Mesodermal cell (in vitro differentiated cells): ENCODE measurements around the gene EFCAB6.

Experiments
- H3K27ac ChIP-seq: 2 replicates; pipeline ENCODE4 v1.7.0; 2013; ENCODE audit warnings: mild to moderate bottlenecking, low read depth, low read length, moderate library complexity; ENCODE audit not compliant: severe bottlenecking
- H3K36me3 ChIP-seq: 2 replicates; pipeline ENCODE4 v1.7.1; 2013; ENCODE audit warnings: mild to moderate bottlenecking, low read length, moderate library complexity; ENCODE audit not compliant: control insufficient read depth, insufficient read depth
- H3K4me1 ChIP-seq: one replicate; pipeline ENCODE4 v1.7.1; 2013; ENCODE audit warnings: mild to moderate bottlenecking, low read length; ENCODE audit not compliant: insufficient read depth, control insufficient read depth, poor library complexity, severe bottlenecking
- H3K4me3 ChIP-seq: 2 replicates; pipeline ENCODE4 v1.7.0; 2013; ENCODE audit warnings: low read length, control low read depth, mild to moderate bottlenecking; ENCODE audit not compliant: insufficient read depth, poor library complexity, severe bottlenecking; ENCODE audit errors: extremely low read depth
- H3K9me3 ChIP-seq: 2 replicates; pipeline ENCODE4 v1.7.1; 2013; ENCODE audit warnings: mild to moderate bottlenecking, low read length, moderate library complexity; ENCODE audit not compliant: control insufficient read depth
- WGBS, 2 experiments: methylation state at CpG; one replicate each; pipeline ENCODE4 v1.1.5; 2013; ENCODE audit warnings: missing lambda C conversion rate in 2 of 2; ENCODE audit not compliant: insufficient coverage in 2 of 2; 5-methylcytosine and 5-hydroxymethylcytosine counted together

The EFCAB6 gene

DNA sequence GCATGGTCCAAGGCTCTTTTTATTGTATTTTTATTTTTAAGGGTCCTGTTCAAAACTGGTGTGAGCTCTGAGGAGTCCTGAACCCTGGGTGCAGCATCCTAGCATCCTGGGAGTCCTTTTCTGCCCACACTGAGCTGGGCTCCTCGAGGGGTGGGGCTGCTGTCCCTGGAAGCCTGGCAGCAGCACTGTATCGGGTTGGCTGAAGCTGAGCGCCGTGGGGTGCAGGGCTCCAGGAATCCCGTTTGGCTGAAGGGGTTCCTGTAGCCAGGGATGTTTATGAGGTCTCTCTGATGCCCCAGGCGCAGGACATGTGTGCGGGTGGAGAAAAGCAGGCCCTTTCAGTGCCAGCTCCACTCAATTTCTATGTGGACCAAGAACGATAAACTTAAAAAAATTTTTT lies 304.9 kb downstream of the EFCAB6 start:
- Histone ChIP-seq H3K4me1 (no peaks in the 10 kb centered on the region), H3K27ac (no peak overlapping the region), H3K36me3 (no peaks in the 10 kb centered on the region), H3K9me3 (no peaks in the 10 kb centered on the region), H3K4me3 (no peak overlapping the region)
- 80 to 92% methylated on average over 4 to 7 of the region's 8 CpGs for WGBS, 2 experiments

DNA sequence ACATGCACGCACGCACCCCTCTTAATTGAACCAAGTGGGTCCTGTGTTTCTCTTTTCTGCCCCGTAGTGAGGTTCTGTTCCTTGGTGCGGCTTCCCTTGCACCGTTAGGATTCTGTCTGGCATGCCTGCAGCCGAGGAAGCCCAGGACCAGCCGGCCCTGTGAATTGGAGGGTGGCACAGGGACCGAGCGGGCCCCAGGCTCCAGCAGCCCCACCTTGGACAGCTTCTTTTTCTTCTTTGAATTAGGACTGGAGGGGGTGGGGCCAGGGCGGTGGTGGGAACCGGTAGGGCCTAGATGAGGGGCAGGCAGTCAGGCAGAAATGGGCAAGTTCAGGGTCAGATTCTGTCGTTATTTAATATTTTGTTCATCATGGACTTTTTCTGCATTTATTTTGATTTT lies 305.6 kb downstream of the EFCAB6 start:
- H3K36me3 ChIP-seq: no peaks in the 10 kb centered on the region
- H3K4me1 ChIP-seq: no peaks in the 10 kb centered on the region
- no peaks in the 10 kb centered on the region for H3K9me3 ChIP-seq
- H3K27ac ChIP-seq: no peak overlapping the region
- no peak overlapping the region for H3K4me3 ChIP-seq
- 85 to 87% methylated on average over 5 to 9 of the region's 12 CpGs for WGBS, 2 experiments

DNA sequence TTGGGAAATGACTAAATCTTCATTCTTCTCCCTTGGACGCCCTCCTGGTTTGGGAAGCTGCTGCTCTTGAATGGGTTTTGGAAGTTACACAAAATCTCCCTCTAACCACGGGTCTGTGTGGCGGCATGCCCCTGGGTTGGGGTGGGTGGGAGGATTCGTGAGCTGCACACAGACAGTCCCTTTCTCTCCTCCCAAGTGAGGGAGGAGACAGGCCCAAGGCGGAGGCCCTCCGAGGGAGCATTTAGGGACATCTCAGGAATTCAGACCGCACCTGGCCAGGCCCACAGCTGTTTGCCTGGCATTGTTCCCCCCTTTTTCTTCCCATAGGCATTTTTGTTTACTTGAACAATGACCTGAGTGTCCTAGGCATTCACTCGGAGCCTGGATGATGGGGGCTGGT lies 306.2 kb downstream of the EFCAB6 start:
- Histone ChIP-seq H3K27ac (no peak overlapping the region), H3K36me3 (no peaks in the 10 kb centered on the region), H3K4me3 (no peak overlapping the region), H3K9me3 (no peaks in the 10 kb centered on the region), H3K4me1 (no peaks in the 10 kb centered on the region)
- 56 to 63% methylated on average over 4 of the region's 8 CpGs for WGBS, 2 experiments

DNA sequence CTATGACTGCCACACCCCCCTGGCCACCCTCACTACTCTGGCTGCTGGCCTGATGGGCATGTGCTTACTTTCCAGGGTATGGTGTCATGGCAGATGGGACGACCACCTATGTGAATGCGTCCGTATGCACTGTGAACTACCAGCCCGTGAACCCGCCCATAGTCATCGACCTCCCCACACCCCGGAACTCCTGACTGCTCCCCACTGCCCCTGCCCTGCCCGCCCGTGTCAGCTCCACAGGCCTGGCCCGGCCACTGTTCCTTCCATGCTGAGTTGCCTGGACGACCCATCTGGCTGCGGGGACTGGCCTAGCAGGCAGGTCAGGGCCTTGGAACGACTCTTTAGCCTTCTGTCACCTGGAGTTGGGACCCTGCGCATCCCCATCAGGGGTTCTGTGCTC lies 306.7 kb downstream of the EFCAB6 start:
- Histone ChIP-seq H3K27ac (no peak overlapping the region), H3K4me3 (no peak overlapping the region), H3K9me3 (no peaks in the 10 kb centered on the region), H3K4me1 (no peaks in the 10 kb centered on the region), H3K36me3 (no peaks in the 10 kb centered on the region)
- WGBS, 2 experiments: 93 to 99% methylated on average over 11 to 14 of the region's 14 CpGs

DNA sequence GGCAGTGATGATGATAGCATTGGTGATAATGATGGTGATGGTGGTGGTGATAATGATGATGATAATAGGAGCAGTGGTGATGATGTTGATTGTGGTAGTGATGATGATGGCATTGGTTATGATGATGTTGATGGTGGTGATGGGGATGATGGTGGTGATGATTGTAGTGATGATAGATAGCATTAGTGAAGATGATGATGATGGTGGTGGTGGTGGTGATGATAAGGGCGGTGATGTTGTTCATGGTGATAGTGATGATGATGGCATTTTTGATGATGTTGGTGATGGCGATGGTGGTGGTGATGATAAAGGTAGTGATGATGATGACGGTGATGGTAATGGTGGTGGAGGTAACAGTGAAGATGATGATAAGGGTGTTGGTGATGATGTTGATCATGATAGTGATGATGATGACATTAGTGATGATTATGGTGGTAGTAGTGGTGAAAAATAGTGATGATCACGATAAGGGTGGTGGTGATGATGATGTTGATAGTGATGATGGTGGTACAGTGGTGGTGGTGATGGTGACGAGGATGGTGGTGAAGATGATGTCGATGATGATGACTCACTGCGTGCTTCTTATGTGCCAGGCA lies 307.3 kb downstream of the EFCAB6 start:
- Histone ChIP-seq H3K9me3 (no peaks in the 10 kb centered on the region), H3K4me1 (no peaks in the 10 kb centered on the region), H3K4me3 (no peak overlapping the region), H3K36me3 (no peaks in the 10 kb centered on the region), H3K27ac (no peak overlapping the region)
- WGBS, 2 experiments: 96 to 97% methylated on average over 4 of the region's 7 CpGs

DNA sequence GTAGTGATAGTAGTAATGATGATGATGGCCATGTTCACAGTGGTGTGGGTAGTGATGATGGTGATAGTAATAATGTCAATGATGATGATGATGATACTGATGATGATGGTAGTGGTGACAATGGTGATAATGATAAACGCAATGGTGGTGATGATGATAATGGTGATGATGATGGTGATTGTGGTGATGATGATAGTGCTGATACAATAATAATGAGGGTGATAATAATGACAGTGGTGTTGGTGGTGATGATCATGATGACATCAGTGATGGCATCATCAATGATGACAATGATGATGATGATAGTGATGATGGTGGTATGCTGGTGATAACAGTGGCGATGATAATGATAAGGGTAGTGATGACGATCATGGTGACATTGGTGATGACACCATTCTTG lies 308.0 kb downstream of the EFCAB6 start:
- no peak overlapping the region for H3K4me3 ChIP-seq
- no peak overlapping the region for H3K27ac ChIP-seq
- no peaks in the 10 kb centered on the region for H3K4me1 ChIP-seq
- 82 to 95% methylated on average over 3 of the region's 3 CpGs for WGBS, 2 experiments
- no peaks in the 10 kb centered on the region for H3K9me3 ChIP-seq
- H3K36me3 ChIP-seq: no peaks in the 10 kb centered on the region

DNA sequence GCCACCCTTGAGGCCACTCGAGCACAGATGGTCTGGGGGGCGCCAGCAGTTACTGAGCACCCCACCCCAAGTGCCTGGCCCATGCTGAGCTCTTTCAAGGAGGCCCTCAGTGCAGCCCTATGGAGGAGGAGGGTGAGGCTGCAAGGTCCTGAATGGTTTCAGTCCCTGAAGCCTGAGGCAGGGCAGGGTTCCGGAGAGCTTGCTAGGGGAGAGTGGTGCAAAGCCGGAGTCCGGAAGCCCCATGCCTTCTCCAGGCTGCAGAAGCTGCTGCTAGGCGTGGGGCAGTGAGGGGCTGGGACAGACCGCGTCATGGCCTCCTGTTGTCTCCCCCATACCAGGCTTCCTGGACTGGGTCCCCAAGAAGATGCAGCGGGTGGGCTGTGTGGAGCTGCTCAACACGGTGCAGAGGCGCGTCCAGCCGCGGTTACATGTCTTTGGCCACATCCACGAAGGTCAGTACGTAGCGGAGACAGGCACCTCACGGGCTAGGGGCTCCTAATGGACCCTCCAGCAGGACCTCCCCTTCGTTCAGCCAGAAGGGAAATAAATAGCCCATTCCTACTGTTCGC lies 309.7 kb downstream of the EFCAB6 start:
- Histone ChIP-seq H3K4me1 (no peaks in the 10 kb centered on the region), H3K4me3 (no peak overlapping the region), H3K27ac (no peak overlapping the region), H3K9me3 (no peaks in the 10 kb centered on the region), H3K36me3 (no peaks in the 10 kb centered on the region)
- WGBS, 2 experiments: 80 to 85% methylated on average over 13 to 15 of the region's 20 CpGs

DNA sequence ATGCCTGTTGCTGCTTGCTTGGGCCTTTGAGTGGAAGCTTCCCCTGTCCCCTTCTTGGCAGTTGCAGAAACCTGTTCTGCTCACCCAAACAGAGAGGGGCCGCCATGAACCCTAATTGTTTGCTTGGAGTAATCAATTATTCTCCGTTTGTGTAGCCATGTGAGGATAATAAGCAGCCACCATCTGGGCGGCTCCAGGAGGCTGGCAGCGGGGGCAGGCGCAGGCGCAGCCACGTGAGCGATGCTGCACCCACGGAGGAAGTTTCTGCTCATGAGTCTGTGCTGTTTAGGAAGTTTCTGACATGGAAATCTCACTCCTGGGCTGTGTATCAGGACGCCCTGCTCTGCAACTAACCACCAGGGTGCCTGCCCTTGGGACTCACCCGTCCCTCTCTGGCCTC lies 310.2 kb downstream of the EFCAB6 start:
- Histone ChIP-seq H3K4me3 (no peak overlapping the region), H3K36me3 (no peaks in the 10 kb centered on the region), H3K27ac (no peak overlapping the region), H3K9me3 (no peaks in the 10 kb centered on the region), H3K4me1 (no peaks in the 10 kb centered on the region)
- 78 to 88% methylated on average over 9 to 10 of the region's 11 CpGs for WGBS, 2 experiments

DNA sequence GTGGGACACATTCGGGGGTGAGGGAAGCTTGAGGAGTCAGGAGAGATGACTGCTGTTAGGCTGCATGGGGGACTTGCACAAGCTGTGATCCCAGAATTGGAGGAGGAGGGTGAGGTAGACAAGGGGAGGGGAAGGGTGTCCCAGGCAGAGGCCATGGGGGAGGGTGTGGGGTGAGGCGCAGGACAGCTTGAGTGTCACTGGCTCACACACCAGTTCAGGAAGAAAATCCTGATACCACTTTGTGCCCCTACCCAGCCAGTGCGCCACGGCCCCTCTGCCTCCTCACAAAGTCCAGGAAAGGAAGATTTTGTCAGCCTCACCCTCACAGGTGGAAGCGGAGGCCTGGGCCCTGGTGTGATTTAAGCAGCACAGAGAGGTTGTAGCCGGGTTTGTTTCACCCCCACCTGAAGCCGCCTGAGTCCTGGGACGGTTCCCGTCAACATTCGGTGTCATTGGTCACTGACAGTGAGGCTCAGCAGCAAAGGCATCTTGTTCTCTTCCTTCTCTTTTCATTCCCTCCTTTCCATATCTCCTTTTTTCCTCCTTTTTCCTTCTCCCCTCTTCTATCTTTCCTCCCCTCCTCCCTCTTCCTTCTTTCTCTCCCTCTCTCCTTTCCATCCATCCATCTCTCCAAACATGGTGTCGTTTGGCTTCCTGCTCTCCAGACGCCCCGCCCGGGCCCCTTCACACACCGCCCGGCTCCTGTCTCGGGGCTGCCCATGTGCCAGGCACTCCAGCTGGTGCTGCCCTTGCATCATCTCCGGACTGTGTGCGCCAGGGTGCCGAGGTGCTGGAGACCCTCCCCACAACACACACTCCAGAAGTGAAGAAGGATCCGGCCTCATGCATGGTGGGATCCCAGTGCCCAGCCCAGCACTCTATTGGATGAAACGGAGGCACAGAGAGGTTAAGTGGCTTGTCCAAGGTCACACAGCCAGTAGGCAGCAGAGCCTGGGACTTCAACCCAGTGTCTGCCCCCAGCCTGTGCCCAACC lies 311.0 kb downstream of the EFCAB6 start:
- WGBS, 2 experiments: 85 to 88% methylated on average over 18 to 22 of the region's 22 CpGs
- Histone ChIP-seq H3K4me1 (no peaks in the 10 kb centered on the region), H3K27ac (no peak overlapping the region), H3K36me3 (no peaks in the 10 kb centered on the region), H3K4me3 (no peak overlapping the region), H3K9me3 (no peaks in the 10 kb centered on the region)

DNA sequence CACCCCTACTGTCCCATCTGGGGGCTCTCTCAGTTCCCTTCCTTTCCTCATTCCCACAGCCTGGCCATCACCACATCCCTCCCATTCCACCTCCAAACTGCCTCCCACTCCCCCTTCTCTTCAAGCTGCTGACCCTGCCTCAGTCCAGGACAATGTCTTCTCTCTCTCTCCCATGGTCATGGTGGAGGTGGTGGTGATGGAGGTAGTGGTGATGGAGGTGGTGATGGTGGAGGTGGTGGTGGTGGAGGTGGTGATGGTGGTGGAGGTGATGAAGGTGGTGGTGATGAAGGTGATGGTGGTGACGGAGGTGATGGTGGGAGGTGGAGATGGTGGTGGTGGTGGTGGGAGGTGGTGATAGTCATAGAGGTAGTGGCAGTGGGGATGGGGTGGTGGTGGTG lies 313.2 kb downstream of the EFCAB6 start:
- Histone ChIP-seq H3K36me3 (no peaks in the 10 kb centered on the region), H3K27ac (no peak overlapping the region), H3K4me3 (no peak overlapping the region), H3K4me1 (no peaks in the 10 kb centered on the region), H3K9me3 (peaks cover 4% of the 10 kb centered on the region)
- WGBS, 2 experiments: 86 to 88% methylated on average over 1 of the region's 1 CpG
